ENCODE measurements around the gene FAM200C. TPM values are rescaled to one million over a fixed set of nuclear protein-coding genes. Genes with fewer than 3 reads are reported as not detected.

The FAM200C gene
- total and polyA plus RNA-seq, 9 of the 15 experiments (the other 6 are each of a cell fraction or from before 2014, with no cell fraction given): 1.3 to 7.0 (median 1.8) TPM

- TF ChIP-seq CHD7 (IDR thresholded peaks at IDR 0.05; ENCODE audit: low read depth, low read length) (no peak), ARID3B (CRISPR knock-in tag; IDR thresholded peaks at IDR 0.05; ENCODE audit: borderline replicate concordance) (no peak), SPI1 (IDR thresholded peaks at IDR 0.05; ENCODE audit: borderline replicate concordance, low read depth, low read length) (peak; percentile 67), MAZ (CRISPR knock-in tag; conservative IDR thresholded peaks at IDR 0.05 in 1 of 2, IDR thresholded peaks at IDR 0.05 in 1 of 2) (0 out of 4 replicates have a peak, but pooled peaks of 1 of the 2 experiments have one; percentile 30), RB1 (IDR thresholded peaks at IDR 0.05; ENCODE audit: low read depth) (peak; percentile 34; the same call in 1 of the 2 replicates), RNF219 (CRISPR knock-in tag; IDR thresholded peaks at IDR 0.05) (no peak), RAD51 (IDR thresholded peaks at IDR 0.05; ENCODE audit: borderline replicate concordance, low read depth) (peak; percentile 79), ZNF778 (CRISPR knock-in tag; IDR thresholded peaks at IDR 0.05) (no peak), USF1 (CRISPR knock-in tag; IDR thresholded peaks at IDR 0.05) (peak; percentile 85), ZNF263 (CRISPR knock-in tag; IDR thresholded peaks at IDR 0.05; ENCODE audit: borderline replicate concordance) (peak; percentile 95)
Measured at GRCh38 chr5:160369990-160370712, 29.7 kb downstream of the FAM200C start, which contains the start of gene C1QTNF2 (continued).

Measured in K562 (cell line).